Hematopoietic multipotent progenitor cell treated with erythropoietin and hydrocortisone succinate and interleukin-3 and kit ligand, for 17 days (in vitro differentiated cells): ENCODE data around the gene DYNLT1.
"Not testable (repeated sequence)": the region's sequence is repeated elsewhere in the genome, so short reads cannot be mapped to it uniquely, and the experiment has no call there.

ENCODE experiments used
- DNase-seq: peaks from one replicate; pipeline ENCODE4 v3.0.0-alpha.2; 2015; ENCODE audit warnings: low spot score

Gene DYNLT1

GRCh38 chr6:158621694-158622544 lies 22.6 kb downstream of the DYNLT1 start:
- no peak for DNase-seq

GRCh38 chr6:158620963-158621693 lies 23.4 kb downstream of the DYNLT1 start:
- DNase-seq: no peak

- no peak for DNase-seq
These were observed 24.4 kb downstream of the DYNLT1 start for GRCh38 chr6:158619922-158620801.

- not testable (repeated sequence) for DNase-seq
These were observed 26.3 kb downstream of the DYNLT1 start for GRCh38 chr6:158618289-158618688.

- not testable (repeated sequence) for DNase-seq
These were observed 29.9 kb downstream of the DYNLT1 start for GRCh38 chr6:158614606-158615005.

- DNase-seq: no peak
These were observed 32.8 kb downstream of the DYNLT1 start for GRCh38 chr6:158611541-158612370.

GRCh38 chr6:158611039-158611438 lies 33.5 kb downstream of the DYNLT1 start:
- no peak for DNase-seq

GRCh38 chr6:158610319-158610968 lies 34.1 kb downstream of the DYNLT1 start:
- DNase-seq: no peak

GRCh38 chr6:158609455-158610155 lies 34.9 kb downstream of the DYNLT1 start:
- no peak for DNase-seq

GRCh38 chr6:158608221-158608620 lies 36.3 kb downstream of the DYNLT1 start:
- DNase-seq: no peak

- no peak for DNase-seq
These were observed 37.0 kb downstream of the DYNLT1 start for GRCh38 chr6:158607411-158608170.

GRCh38 chr6:158606935-158607334 lies 37.6 kb downstream of the DYNLT1 start:
- DNase-seq: no peak

GRCh38 chr6:158606011-158606410 lies 38.5 kb downstream of the DYNLT1 start:
- not testable (repeated sequence) for DNase-seq

GRCh38 chr6:158605266-158605878 lies 39.2 kb downstream of the DYNLT1 start:
- DNase-seq: peak; percentile 31

- no peak for DNase-seq
These were observed 40.5 kb downstream of the DYNLT1 start for GRCh38 chr6:158604048-158604406.

GRCh38 chr6:158603261-158604047 lies 41.1 kb downstream of the DYNLT1 start:
- no peak for DNase-seq

GRCh38 chr6:158599635-158600034 lies 44.9 kb downstream of the DYNLT1 start:
- DNase-seq: no peak

GRCh38 chr6:158597565-158597964 lies 47.0 kb downstream of the DYNLT1 start:
- DNase-seq: no peak
